Activated CD8-positive, alpha-beta memory T cell treated with anti-CD3 and anti-CD28 coated beads, Interleukin-2, amount 10 ng/mL, durations not matched to agents 7 days and 5 days (primary cell): ENCODE results near the gene TNP2. TPM values are rescaled to one million over a fixed set of nuclear protein-coding genes. Genes with fewer than 3 reads are reported as not detected.
"Not testable (repeated sequence)": the region's sequence is repeated elsewhere in the genome, so short reads cannot be mapped to it uniquely, and the experiment has no call there.

ENCODE experiments used
- ATAC-seq: fragments of 150-1000 bp; cut with Tn5 transposase; one replicate; pipeline ENCODE4 v1.10.0; 2021; ENCODE audit warnings: moderate library complexity
- CTCF ChIA-PET: fragments of 350-600 bp; sonication (Branson Sonifier 250); formaldehyde crosslinking; loops from one replicate; lab custom pipeline; 2021; ENCODE audit warnings: antibody characterized with exemption; lab: Charles Lee
- DNase-seq: peaks from one replicate; pipeline ENCODE4 v3.0.0-alpha.2; 2020
- H3K27ac Mint-ChIP-seq: one replicate; pipeline ENCODE4 v1.8.0; 2021; ENCODE audit warnings: mild to moderate bottlenecking, mixed read lengths
- H3K27me3 Mint-ChIP-seq: one replicate; pipeline ENCODE4 v1.8.0; 2021; ENCODE audit warnings: mixed read lengths
- H3K36me3 Mint-ChIP-seq: one replicate; pipeline ENCODE4 v1.8.0; 2021; ENCODE audit warnings: mild to moderate bottlenecking, mixed read lengths
- H3K4me1 Mint-ChIP-seq: one replicate; pipeline ENCODE4 v1.8.0; 2021; ENCODE audit warnings: mixed read lengths
- H3K4me3 Mint-ChIP-seq: one replicate; pipeline ENCODE4 v1.8.0; 2021; ENCODE audit warnings: mild to moderate bottlenecking, moderate library complexity, mixed read lengths
- H3K9me3 Mint-ChIP-seq: one replicate; pipeline ENCODE4 v1.8.0; 2022; ENCODE audit warnings: low read depth, mixed read lengths
- total RNA-seq, 2 experiments: library from RNA; stranded (reverse); gene quantifications; one replicate each; pipeline ENCODE4 v1.2.3, GENCODE V29; 2021

Gene TNP2
- total RNA-seq, 2 experiments from 2014 or later: not detected

DNA sequence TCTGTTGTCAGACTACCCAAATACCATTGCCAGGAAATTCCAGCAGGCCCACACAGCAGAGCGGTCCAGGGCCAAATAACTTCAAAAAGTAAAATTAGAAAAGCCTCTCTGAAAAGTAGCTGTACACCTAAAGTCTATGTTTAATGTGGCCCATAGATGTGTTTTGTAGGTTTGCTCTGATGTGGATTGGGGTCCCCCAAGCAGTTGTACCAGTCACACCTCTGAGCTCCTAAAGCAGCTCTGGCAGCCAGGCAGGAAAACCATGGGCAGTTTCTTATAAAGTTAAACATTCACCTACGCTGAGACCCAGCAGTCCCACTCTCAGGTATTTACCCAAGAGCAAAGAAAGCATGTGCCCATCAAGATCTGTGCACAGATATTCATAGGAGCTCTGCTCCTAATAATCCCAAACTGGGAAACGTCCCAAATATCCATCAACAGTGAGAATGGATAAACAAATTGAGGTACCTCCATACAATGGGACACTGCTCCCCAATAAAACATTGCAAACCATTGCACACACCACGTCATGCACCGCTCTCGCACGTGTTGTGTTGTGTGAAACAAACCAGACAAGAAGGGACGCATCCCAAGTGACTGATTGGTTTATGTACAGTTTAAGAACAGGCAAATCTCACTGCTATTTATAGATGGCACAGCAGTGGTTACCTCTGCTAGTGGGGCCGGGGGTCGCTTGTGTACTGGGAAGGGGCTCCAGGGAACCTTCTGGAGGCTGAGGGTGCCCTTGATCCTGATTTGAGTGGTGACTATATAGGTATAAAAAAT lies 27.8 kb upstream of the TNP2 start:
- CTCF ChIA-PET: interaction anchor here (1.0 to 3.0 kb wide), 13 partner anchors 13 to 339 kb away, joined by 3 to 21 read pairs (median 5); partner anchors contain the start of gene SOCS1
- Mint-ChIP-seq H3K9me3 (no peaks in the 10 kb centered on the region), H3K4me1 (peaks cover 23% of the 10 kb centered on the region), H3K36me3 (peaks cover 1% of the 10 kb centered on the region), H3K4me3 (peak overlapping the region; percentile 43), H3K27ac (no peak overlapping the region), H3K27me3 (peaks cover 46% of the 10 kb centered on the region)
- ATAC-seq (peak; percentile 12), DNase-seq (no peak)

DNA sequence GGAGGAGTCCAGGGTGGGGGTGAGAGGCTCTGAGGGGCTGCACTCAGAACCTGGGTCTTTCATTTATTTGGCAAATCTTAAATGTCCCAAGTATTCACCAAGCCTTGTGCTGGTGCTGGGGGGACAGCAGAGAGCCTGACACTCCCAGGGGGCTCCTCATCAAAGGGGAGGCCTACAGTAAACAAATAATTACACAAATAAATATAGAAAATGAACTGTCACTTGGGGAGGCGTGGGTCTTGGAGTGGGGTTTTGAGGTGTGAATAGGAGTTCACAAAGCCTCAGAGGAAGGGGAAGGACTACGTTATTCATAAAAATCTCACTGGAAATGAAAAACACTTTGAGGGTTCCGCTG lies 27.2 kb upstream of the TNP2 start:
- Mint-ChIP-seq H3K27me3 (peaks cover 49% of the 10 kb centered on the region), H3K4me3 (no peak overlapping the region), H3K36me3 (peaks cover 1% of the 10 kb centered on the region), H3K9me3 (no peaks in the 10 kb centered on the region), H3K4me1 (peaks cover 23% of the 10 kb centered on the region), H3K27ac (no peak overlapping the region)
- DNase-seq (no peak), ATAC-seq (no peak)
- CTCF ChIA-PET: interaction anchor here (1.0 to 2.1 kb wide), 4 partner anchors 60 to 338 kb away, joined by 3 to 7 read pairs (median 4); no protein-coding TSS in a partner anchor

DNA sequence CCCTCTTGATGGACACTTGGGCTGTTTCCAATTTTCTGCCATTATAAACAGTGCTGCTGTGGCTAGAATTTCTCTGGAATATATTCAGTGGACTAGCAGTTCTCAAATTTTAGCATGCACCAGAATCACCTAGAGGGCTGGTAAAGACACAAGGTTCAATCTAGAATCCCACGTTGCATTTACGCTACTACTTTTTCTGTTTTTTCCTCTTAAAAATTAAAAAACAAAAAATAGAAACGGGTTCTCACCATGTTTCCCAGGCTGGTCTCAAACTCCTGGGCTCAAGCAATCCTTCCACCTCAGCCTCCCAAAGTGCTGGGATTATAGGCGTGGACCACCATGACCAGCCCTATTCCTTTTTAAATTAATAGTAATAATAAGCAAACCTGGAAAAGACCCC lies 26.5 kb upstream of the TNP2 start:
- H3K27ac Mint-ChIP-seq: no peak overlapping the region
- peaks cover 23% of the 10 kb centered on the region for H3K4me1 Mint-ChIP-seq
- CTCF ChIA-PET: no interaction called here
- no peaks in the 10 kb centered on the region for H3K9me3 Mint-ChIP-seq
- peaks cover 1% of the 10 kb centered on the region for H3K36me3 Mint-ChIP-seq
- no peak for ATAC-seq
- DNase-seq: no peak
- H3K4me3 Mint-ChIP-seq: no peak overlapping the region
- peaks cover 51% of the 10 kb centered on the region for H3K27me3 Mint-ChIP-seq

DNA sequence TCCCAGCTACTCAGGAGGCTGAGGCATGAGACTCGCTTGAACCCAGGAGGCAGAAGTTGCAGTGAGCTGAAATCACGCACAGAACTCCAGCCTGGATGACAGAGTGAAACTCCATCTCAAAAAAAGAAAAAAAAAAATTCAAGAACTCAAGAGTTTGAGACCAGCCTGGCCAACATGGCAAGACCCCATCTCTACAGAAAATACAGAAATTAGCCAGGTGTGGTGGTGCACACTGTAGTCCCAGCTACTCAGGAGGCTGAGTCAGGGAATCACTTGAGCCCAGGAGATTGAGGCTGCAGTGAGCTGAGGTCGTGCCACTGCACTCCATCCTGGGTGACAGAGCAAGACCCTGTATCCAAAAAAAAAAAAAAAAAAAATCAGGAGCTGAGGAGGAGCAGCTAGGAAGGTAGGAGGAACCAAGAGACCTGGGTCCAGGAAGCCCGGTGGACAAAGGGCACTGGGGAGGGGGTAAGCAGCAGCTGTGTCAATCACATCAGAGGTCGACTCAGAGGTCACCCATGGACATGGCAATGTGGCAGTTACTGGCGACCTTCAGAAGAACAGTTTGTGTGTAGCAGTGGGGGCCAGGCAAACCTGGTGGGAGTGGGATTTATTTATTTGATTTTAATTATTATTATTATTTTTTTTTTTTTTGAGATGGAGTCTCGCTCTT lies 23.1 kb upstream of the TNP2 start:
- Mint-ChIP-seq H3K9me3 (no peaks in the 10 kb centered on the region), H3K4me3 (no peak overlapping the region), H3K4me1 (peaks cover 10% of the 10 kb centered on the region), H3K36me3 (no peaks in the 10 kb centered on the region), H3K27ac (no peak overlapping the region), H3K27me3 (peaks cover 68% of the 10 kb centered on the region)
- CTCF ChIA-PET: no interaction called here
- no peak for ATAC-seq
- DNase-seq: no peak

DNA sequence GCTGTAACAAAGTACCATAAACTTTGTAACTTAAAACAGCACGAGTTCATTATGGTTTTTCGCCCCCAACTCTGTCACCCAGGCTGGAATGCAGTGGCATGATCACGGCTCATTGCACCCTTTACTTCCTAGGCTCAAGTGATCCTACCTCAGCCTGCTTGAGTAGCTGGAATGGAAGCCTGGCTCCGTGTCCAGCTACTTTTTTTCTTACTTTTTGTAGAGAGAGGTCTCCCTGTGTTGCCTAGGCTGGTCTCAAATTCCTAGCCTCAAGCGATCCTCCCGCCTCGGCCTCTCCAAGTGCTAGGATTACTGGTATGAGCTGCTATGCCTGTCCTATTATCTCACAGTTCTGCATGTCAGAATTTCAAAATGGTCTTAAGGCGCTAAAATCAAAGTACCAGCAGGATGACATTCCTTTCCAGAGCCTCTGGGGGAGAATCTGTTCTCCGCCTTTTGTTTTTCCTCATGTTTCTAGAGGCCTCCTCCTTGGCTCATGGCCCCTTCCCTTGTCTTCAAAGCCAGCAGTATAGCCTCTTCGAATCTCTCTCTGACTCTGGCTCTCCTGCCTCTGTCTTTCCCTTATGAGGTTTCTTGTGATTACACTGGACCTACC lies 22.1 kb upstream of the TNP2 start:
- CTCF ChIA-PET: no interaction called here
- H3K27ac Mint-ChIP-seq: no peak overlapping the region
- H3K27me3 Mint-ChIP-seq: peaks cover 69% of the 10 kb centered on the region
- no peak for DNase-seq
- ATAC-seq: no peak
- H3K9me3 Mint-ChIP-seq: no peaks in the 10 kb centered on the region
- H3K36me3 Mint-ChIP-seq: no peaks in the 10 kb centered on the region
- H3K4me1 Mint-ChIP-seq: peaks cover 5% of the 10 kb centered on the region
- H3K4me3 Mint-ChIP-seq: no peak overlapping the region

DNA sequence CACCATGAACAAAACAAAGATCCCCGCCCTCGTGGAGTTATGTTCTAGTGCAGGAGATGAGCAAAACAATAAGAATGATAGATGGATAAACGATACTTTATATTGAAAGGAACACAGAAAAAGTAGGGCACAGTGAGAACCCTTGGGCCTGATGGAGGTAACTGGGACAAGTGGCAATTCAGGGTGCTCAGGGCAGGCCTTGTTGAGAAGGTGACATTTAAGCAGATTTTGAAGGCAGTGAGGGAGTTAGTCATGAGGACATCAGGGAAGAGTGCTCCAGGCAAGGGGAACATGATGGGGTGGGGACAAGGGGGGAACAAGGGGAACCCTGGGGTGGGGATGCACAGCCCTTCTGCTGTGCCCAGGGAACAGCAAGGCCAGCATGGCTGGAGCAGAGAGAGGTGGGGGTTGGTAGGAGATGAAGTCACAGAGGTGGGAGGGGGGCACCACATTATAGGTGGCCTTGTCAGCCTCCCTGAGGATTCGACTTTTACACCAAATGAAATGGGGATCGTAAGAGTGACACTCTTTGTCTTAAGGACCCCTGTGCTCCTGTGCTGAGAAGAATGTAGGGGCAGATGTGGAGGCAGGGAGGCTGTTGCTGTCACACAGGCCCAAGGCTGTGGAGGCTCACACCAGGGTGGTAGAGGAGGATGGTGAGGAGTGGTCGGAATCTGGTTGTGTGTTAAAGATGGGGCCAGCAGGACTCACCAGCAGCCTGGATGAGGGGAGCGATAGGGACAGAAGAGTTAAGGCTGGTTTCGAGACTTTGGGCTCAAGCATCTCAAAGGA lies 21.2 kb upstream of the TNP2 start:
- CTCF ChIA-PET: no interaction called here

DNA sequence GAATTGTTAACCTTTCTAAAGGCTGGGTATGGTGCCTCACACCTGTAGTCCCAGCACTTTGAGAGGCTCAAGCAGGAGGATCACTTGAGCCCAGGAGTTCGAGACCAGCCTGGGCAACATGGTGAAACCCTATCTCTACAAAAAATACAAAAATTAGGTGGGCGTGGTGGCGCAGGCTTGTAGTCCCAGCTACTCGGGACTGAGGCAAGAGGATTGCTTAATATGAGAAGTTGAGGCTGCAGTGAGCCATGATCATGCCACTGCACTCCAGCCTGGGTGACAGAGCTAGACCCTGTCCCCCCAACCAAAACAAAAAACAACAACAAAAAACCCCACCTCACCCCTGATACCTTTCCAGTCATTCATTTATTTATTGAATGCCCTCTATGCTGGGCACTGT lies 20.6 kb upstream of the TNP2 start:
- ATAC-seq, CTCF ChIA-PET, H3K36me3 Mint-ChIP-seq, H3K27ac Mint-ChIP-seq, H3K4me1 Mint-ChIP-seq, DNase-seq, H3K9me3 Mint-ChIP-seq, H3K4me3 Mint-ChIP-seq: not testable (repeated sequence)
- peaks cover 73% of the 10 kb centered on the region for H3K27me3 Mint-ChIP-seq

More for the DNA sequence above, 21.2 kb upstream of the TNP2 start:
- no peak for DNase-seq
- ATAC-seq: no peak
- H3K9me3 Mint-ChIP-seq: no peaks in the 10 kb centered on the region
- peaks cover 77% of the 10 kb centered on the region for H3K27me3 Mint-ChIP-seq
- no peaks in the 10 kb centered on the region for H3K36me3 Mint-ChIP-seq
- peaks cover 5% of the 10 kb centered on the region for H3K4me1 Mint-ChIP-seq
- no peak overlapping the region for H3K4me3 Mint-ChIP-seq
- H3K27ac Mint-ChIP-seq: no peak overlapping the region

DNA sequence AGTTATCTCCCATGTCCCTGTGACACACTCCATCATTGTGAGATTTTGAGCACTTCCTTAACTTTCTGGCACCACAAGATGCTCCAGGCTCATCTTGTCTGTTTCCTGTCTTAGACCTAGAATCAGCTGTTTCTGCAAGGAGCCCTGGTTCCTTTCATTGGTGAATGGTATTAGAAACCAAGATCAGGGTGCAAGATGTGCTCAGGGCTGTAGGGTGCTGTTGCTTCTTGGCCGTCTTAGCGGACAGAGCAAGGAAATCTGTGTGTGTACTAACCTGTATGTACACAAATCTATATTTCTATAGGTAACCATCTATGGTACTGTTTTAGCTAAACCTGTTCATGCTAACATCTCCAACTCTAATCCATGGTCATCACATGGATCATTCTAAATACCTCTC lies 20.1 kb upstream of the TNP2 start:
- peaks cover 5% of the 10 kb centered on the region for H3K4me1 Mint-ChIP-seq
- ATAC-seq (no peak), DNase-seq (no peak)
- no peak overlapping the region for H3K27ac Mint-ChIP-seq
- peaks cover 70% of the 10 kb centered on the region for H3K27me3 Mint-ChIP-seq
- H3K9me3 Mint-ChIP-seq: no peaks in the 10 kb centered on the region
- CTCF ChIA-PET: no interaction called here
- H3K36me3 Mint-ChIP-seq: no peaks in the 10 kb centered on the region
- H3K4me3 Mint-ChIP-seq: no peak overlapping the region

DNA sequence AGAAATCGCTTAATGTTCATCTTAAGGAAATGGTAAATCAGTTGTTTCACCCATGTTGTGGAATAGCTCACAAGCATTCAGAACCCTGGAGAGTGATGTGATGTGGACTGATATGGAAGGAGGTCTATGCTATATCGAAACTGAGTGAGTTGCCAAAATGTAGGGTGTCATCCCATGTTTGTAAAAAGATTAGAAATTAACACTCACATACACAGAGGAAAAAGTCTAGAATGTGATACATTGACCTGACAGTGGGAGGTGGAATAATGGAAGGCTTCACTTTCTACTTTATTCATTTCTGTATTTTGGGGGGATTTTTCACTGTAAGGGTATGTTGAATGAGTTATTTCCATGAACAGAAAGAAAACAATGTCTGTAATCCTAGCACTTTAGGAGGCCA lies 16.7 kb upstream of the TNP2 start:
- CTCF ChIA-PET: interaction anchor here (1.2 kb wide), 1 partner anchor 69 kb away, joined by 4 read pairs; no protein-coding TSS in a partner anchor
- H3K9me3 Mint-ChIP-seq: no peaks in the 10 kb centered on the region
- no peak for ATAC-seq
- H3K4me3 Mint-ChIP-seq: no peak overlapping the region
- H3K4me1 Mint-ChIP-seq: peaks cover 5% of the 10 kb centered on the region
- peaks cover 60% of the 10 kb centered on the region for H3K27me3 Mint-ChIP-seq
- no peak for DNase-seq
- H3K27ac Mint-ChIP-seq: no peak overlapping the region
- no peaks in the 10 kb centered on the region for H3K36me3 Mint-ChIP-seq

DNA sequence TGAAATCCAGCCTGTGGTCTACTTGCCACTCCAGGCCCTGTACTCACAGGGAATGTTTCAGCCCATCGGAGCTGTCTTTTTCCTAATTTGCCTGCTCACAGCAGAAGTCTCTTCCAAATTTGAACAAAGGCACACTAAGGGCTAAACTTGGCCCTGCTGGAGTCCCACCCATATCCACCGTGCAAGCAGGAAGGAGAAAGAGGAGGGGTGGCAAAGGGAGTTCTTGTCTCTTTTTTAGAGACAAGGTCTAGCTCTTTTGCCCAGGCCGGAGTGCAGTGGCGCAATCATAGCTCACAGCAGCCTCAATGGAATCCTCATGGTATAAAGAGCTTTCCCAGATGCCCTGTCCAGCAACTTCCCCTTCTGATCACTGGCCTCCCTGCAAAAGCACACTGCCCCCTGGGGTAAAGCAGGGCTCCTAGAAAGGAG lies 14.7 kb upstream of the TNP2 start:
- CTCF ChIA-PET: interaction anchor here (0.9 to 1.2 kb wide), 2 partner anchors 14 to 89 kb away, joined by 3 to 4 read pairs; no protein-coding TSS in a partner anchor
- DNase-seq (no peak), ATAC-seq (no peak)
- no peak overlapping the region for H3K27ac Mint-ChIP-seq
- H3K4me3 Mint-ChIP-seq: no peak overlapping the region
- H3K9me3 Mint-ChIP-seq: no peaks in the 10 kb centered on the region
- H3K27me3 Mint-ChIP-seq: peaks cover 58% of the 10 kb centered on the region
- H3K4me1 Mint-ChIP-seq: peaks cover 6% of the 10 kb centered on the region
- no peaks in the 10 kb centered on the region for H3K36me3 Mint-ChIP-seq

DNA sequence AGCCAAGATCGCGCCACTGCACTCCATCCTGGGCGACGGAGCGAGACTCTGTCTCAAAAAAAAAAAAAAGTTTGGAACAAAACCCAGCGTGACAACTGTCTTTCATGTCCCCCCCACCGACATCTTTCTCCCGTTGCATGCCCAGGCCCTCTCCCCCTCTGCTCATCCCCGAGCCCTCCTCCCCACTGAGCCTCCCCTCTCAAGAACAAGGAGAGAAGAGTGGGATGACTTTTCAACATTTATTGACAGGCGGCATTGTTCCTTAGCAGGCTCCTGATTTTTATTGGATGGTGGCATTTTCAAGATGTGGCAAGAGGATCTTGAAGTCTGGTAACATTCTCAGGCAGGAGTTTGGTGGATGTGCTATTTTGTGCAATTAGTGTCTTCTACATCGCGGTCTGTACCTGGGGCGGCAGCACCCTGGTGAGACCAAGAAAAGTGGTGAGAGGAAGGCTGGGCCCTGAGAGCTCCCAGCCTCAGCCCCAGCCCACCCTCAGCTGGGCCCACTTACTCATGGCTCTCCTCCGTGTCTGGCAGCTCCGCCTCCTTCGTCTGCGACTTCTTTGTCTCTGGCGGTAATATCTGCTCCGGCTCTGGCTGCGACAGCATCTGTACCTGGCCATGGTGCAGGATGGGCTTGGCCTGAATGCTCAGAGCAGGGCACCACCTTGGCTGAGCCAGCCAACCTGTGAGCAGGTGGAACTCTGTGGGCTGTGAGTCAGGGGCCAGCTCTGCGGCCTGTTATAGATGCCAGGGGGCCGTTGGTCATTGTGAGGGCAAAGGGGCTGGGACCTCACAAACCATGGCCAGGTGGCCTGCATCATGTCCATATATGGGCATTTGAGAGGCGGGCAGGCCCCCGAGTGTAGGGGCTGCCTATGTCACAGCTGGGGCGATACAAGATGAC lies 11.7 kb upstream of the TNP2 start, which contains the start of gene PRM1:
PRM1 (minus strand) TSS at position 715 of the 907 bp plus-strand sequence; CDS start at position 623, 92 bp downstream.
- ATAC-seq (no peak), DNase-seq (no peak)
- no peaks in the 10 kb centered on the region for H3K9me3 Mint-ChIP-seq
- H3K27me3 Mint-ChIP-seq: peaks cover 46% of the 10 kb centered on the region
- no peak within 1 kb of the TSS for H3K4me3 Mint-ChIP-seq
- CTCF ChIA-PET: no interaction called here
- H3K4me1 Mint-ChIP-seq: peaks cover 1% of the 10 kb centered on the region
- H3K36me3 Mint-ChIP-seq: no peaks in the 10 kb centered on the region
- no peak within 1 kb of the TSS for H3K27ac Mint-ChIP-seq
